Suppressor macrophage treated with lipopolysaccharide for 1 hour (primary cell): ENCODE measurements around the gene GDF11.

ENCODE experiments used
- DNase-seq, 3 donors: peaks; one replicate each; pipeline ENCODE4 v3.0.0-alpha.2; 2020 to 2022

The GDF11 gene

DNA sequence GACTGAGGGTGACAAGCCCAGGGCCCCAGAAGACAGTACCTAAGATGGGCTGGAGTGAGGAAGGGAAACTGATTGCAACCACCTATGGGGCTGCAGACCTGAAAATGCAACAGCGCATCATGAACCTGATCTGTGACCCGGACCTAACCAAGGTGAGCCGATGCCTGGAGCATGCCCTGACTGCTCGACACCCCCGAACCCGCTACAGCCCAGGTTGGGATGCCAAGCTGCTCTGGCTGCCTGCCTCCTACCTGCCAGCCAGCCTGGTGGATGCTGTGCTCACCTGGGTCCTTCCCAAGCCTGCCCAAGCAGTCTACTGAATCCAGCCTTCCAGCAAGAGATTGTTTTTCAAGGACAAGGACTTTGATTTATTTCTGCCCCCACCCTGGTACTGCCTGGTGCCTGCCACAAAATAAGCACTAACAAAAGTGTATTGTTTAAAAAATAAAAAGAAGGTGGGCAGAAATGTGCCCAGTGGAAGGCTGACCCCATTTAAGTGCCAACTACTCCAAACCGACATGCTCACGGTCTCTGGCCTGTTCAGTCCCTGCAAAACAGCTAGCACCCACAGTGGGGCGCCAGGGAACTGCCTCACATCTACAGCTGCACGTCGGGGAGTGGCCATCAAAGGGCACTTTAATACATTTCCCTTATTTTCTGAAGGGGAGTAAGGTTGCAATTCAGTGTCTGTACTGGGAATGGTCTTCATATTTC is 18.5 kb upstream of the GDF11 start:
- DNase-seq: peak; percentile 77 to 82 (median 79)

DNA sequence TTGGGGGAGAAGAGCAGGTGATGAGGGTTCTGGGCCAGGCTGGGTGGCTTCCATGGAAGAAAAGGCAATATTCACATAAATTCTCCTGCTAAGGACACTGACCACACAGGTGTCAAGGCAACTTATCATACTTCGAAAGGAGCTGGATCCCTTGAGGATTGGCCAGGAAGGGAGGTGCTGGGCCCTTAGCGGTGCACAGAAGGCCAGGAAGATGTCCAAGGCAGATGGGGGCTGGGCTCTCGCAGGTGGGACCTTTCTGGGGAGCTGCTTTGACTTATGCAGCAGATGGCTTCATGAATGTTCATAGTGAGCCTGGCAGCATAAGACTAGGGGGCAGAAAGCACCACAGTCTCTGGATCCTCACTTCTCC is 18.0 kb upstream of the GDF11 start:
- DNase-seq: no peak

DNA sequence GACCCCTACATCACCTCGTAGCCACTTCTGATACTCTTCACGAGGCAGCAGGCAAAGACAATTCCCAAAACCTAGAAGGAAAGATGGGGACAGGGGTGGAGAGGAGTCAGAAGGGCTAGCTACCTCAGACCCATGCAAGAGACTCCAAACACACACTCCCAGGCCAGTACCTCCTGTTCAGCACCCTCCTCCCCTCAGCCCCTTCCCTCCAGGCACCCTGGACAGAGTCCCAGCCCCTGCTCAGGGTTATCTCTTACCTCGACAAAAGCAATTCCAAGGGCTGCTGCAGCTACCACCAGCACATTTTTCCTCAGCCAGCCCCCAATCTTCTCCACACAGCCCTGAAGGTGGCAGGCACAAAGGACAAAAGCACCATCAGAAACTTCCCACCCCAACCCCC is 17.4 kb upstream of the GDF11 start:
- no peak for DNase-seq

DNA sequence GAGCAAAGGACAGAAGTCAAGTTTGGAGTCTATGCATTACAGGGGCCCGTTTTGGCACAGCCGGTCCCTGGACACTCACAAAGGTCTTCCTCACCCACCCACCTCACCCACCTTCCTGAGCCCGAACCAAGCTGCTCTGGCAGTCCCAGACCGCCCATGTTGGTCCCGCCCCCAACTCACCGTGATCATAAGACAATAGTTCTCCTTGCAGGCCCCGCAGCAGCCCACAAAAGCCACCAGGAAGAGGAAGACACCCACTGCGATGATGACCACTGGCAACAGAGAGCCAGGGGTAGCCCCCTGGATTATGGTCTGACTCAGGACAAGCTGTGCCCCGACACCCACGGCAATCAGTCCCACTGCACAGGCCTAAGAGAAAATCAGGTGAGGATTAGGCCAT is 16.0 kb upstream of the GDF11 start:
- DNase-seq: peak; percentile 79 to 87 (median 85)

DNA sequence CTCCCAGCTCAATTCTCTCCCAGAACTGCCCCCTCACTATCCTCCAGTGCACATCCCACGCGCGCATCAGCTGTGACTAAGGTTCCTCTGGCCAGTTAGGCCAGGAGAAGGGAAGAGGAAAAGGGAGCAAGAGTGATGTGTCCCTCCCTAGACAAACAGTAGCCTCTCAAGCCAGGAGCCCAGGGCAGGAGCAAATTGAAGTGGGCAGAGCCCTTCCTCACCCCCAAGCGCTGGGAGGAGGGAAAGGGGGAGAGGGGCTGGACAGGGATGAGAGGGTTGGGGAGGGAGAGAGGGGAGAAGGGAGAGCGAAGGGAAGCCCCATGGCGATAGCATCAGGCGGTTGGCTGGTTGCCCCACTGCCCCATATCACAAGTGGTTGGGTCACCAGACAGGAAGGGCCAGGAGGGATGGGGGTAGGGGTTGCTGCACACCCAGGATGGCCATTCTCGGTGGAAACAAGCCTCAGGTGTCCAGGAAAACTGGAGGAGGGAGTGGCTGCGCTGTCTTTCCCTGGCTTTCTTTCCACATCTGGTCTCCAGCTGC is 15.2 kb upstream of the GDF11 start:
- DNase-seq: peak; percentile 77 to 83 (median 78)

DNA sequence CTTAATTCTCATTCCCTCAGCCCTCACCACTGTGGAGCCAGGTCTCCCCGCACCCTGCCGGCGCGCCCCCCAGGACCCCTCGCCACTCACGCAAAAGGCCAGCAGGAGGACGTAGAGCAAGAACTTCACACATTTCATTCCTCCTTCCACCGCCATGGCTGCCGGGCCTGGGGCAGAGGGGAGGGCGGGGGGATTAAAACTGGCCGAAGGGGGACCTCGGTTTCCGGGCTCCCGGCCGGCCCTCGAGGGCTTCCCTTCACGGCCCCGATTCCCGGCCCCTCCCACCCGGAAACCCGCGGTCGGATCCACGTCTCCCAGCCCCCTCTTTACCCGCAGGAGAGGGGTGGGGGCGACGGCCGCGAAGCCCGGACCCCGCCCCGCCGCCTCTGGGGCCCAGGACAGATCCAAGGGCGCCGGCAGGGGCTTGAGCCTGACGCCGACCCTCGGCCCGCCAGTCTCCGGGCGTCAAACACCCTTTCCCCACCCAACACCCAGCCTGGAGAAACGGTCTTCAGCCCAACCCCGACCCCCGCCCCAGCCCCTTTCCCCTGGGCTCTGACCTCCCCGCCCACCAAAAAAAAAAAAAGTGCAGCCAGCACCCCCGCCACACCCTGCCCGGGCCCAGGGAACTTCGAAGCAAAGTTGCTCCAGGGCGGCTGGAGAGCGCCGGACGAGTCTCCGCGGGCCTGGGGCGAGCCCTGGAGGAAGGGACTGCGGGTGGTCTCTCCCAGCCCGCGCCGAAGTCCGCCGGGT is 14.6 kb upstream of the GDF11 start:
- peak; percentile 60 to 88 (median 64) for DNase-seq

DNA sequence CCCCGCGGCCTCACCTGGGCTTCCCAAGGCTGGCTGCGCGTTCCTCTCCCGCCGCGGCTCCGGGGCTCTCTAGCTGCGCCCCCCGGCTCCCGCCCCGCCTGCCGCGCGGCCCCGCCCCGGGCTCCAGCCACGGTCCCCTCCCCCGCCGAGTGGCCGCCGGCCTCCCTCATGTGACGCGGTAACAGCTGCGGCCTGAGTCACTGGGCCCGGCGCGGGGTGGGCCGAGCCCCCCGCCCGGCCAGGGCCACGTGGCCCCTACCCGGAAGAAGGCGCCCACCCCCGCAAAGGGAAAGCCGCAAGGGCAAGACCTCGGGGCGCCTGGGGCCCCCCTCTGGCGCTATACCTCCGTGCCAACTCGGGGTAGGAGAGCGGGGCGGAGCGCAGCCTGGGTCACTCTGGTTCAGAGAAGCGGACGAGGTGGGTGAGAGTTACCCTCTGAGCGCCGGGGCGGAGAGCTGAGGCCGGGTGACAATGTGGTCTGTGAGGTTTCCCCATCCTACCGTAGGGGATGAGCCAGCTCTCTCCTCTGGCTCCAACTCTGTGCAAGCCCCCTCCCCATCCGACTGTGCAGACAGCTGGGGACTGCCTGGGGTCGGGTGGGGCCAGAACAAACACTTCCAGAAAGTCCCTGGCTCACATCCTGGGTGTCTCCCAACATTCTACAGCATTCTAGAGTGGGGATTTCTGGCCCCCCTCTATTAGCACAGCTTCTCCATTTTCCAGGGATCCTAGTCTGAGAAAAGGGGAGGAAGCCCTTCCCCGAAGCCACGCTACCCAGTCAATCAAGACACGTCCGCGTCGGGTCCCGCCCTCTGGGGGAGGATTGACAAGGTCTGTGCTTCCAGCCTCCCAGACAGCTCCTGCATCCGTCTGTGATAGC is 13.7 kb upstream of the GDF11 start, which contains the start of gene CD63:
CD63 (minus strand) TSS at position 71 of the 880 bp plus-strand sequence. CDS start 668 bp downstream, outside the sequence.
- DNase-seq: peak; percentile 96 to 99 (median 97)

DNA sequence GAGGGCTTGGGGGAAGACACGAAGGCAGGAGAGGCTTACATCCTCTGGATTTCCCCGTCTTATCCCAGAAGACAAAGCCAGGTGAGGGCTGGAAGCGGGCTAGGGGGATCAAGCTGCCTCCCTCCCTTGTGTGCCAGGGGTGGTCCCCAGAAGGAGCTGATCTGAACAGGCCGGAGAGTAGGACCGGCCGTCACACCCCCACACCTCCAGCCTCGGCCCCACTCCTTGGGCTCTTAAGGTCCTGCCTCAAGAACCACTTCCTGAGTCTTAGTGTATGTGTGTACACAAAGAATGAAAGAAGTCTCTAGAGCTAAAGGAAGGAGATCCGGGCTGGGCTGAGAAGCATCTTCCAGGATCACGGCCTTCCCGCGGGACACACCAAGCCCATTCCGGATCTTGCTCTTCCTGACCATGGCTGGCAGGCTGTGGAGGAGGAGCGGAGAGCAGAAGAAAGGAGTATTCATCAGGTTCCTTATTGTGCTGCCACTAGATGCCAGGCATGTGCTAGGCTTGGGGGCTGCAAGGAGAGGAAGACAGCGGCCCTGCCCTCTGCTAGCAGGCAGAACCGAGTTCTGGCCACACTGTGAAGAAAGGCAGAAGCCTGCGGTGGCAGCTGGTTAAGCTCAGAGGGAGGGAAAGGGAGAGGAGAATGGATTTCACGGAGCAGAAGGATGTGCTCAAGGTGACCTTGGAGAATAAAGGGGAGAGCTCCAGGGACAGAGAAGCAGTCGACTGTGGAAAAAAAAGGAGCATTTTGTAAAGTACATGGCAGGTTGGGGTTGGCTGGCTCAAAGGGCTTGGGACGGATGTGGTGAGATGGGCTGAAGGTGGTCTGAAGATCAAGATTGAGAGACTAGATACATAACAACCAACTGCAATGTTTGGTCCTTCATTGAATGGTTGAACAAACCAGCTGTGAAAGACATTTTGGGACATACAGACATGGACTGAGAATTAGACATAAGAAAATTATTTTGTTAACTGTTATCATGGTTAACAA is 12.8 kb upstream of the GDF11 start:
- peak; percentile 53 to 68 (median 65) for DNase-seq

DNA sequence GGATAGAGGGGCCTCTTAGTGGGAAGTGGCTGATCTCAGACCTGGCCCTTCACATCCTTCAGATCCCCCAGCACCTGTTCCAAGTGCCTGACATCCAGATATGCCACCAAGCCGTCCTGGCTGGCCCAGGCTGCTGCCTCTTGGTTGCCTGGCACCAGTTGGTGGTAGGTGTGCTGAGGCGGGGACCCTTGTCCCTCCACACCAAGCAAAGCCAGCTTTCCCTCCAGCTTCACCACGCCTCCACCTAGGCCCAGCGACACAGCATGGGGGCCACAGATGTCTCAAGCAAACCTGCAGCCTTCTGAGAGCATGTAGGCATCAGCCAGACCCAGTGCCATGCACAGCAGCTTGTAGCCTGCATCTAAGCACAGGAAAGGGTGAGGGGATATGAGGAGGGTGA is 10.6 kb upstream of the GDF11 start:
- DNase-seq: no peak

DNA sequence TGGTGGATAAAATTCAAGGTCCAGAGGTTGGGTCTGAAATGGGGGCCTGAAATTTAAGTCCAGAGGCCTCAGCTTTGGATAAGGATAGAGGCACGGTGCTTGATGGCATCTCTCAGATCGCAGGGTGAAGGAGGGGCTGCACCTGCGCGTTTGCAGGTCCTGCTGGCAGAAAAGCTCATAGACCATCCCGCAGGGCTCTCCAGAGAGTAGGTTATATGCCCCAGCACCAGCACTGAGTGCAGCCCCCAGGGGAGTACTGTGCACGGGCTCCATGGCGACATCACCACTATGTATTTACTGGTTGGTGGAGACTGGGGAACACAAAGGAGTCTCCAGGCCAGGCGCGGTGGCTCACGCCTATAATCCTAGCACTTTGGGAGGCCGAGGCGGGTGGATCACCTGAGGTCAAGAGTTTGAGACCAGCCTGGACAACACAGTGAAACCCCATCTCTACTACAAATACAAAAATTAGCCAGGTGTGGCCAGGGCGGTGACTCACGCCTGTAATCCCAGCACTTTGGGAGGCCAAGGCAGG is 9.8 kb upstream of the GDF11 start:
- DNase-seq: no peak

DNA sequence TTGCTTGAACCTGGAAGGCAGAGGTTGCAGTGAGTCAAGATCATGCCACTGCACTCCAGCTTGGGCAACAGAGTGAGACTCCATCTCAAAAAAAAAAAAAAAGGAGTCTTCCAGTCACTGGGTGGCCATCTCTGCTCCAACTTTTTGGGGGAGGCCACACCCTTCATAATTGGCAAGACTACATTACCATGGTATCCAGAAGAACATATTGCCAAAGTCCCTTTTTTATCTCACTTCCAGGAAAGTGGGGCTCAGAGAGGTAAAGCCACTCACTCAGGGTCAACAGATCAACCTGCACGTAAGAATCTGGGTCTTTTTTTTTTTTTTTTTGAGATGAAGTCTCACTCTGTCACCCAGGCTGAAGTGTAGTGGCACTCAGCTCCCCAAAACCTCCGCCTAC is 9.1 kb upstream of the GDF11 start:
- DNase-seq: no peak

DNA sequence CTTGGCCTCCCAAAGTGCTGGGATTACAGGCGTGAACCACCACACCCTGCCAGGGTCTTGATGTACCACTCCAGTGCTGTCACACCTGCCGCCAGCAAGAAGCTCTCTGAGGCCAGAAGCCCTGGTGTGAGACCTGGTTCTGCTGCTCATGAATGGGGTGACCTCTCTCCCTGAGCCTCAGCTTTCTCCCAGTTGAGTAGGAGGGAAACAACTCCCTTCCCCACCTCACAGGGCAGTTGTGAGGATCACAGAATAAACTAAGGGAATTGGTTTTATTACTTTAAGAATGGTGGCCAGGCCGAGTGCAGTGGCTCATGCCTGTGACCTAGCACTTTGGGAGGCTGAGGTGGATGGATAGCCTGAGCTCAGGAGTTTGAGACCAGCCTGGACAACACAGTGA is 8.3 kb upstream of the GDF11 start:
- no peak for DNase-seq

DNA sequence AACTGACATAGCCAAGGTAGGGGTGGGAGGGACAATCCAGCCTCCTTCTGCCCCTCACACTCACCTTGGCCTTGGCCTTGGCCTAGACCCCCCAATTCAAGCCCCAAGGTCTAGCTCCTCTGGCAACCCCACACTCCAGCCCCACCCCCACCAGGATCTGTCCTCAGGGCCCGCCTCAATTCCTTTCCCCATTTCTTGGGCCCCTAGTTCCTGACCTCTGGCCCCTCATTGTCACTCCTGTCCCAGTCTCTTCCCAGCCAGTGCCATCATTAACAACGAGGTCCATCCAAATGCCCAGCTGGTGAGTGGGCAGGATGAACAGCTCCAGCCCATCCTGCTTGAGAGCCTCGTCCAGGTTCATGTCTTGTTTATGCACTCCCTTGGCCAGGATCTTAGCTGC is 6.8 kb upstream of the GDF11 start:
- no peak for DNase-seq

DNA sequence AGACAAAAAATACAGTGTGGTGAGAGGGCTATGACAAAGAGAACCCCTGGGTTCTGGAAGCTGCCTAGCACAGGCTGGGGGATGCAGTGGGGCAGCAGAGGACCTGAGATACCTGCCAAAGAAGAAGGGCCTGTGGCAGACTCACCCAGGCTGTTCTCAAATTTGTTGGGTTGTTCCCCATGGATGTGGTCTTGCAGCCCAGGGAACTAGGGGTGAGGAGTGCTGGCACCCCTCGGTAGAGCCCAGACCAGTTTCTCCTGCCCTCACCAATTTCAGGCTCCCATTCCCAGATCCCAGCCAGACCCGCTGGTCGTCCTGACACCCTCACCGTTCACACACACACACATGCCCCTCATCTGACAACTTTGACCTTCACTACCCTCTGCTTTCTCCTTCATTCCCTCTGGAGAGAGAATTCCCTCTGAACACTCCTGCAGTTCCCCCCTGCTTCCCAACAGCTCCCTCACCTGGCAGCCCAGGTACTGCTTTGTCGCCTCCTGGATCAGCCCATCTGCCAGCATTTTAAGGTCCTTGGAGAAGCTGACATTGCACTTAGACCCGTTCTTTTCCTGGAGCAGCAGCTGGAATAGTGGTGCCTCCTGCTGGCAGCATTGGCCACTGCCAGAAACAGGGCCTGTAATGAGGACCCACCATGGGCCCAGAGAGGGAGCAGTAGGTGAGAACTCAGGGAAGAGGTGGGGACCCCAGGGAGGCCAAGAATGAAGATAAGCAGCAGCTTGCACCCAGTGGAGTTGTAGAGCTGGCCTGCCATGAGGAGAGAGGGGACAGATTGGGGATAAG is 5.9 kb upstream of the GDF11 start:
- DNase-seq: peak; percentile 77 to 83 (median 80)

DNA sequence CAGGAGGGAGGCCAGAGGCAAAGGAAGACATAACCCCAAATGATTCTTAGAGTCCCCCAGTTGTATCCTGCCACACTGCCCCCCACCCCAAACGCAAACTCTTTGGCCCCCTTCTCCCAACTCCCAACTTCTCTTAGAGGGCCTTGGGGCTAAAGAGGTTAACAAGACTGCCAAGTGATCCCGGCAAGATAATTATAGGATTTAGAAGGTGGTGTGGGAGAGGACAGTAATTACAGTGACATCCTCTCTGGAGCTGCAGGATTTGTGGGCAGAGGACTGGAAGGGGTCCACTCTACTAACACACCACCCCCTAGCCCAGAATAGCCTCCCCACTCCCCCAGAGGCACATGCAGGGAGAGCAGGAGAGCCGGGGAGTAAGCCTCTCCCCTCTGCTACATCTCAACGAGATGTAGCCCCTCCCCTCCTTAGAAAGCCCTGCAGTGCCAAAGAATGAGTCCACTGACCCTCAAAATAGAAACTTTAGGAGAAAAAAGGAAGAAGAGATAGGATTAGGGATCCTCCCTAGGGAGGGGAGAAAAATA is 5.3 kb upstream of the GDF11 start:
- DNase-seq: no peak

DNA sequence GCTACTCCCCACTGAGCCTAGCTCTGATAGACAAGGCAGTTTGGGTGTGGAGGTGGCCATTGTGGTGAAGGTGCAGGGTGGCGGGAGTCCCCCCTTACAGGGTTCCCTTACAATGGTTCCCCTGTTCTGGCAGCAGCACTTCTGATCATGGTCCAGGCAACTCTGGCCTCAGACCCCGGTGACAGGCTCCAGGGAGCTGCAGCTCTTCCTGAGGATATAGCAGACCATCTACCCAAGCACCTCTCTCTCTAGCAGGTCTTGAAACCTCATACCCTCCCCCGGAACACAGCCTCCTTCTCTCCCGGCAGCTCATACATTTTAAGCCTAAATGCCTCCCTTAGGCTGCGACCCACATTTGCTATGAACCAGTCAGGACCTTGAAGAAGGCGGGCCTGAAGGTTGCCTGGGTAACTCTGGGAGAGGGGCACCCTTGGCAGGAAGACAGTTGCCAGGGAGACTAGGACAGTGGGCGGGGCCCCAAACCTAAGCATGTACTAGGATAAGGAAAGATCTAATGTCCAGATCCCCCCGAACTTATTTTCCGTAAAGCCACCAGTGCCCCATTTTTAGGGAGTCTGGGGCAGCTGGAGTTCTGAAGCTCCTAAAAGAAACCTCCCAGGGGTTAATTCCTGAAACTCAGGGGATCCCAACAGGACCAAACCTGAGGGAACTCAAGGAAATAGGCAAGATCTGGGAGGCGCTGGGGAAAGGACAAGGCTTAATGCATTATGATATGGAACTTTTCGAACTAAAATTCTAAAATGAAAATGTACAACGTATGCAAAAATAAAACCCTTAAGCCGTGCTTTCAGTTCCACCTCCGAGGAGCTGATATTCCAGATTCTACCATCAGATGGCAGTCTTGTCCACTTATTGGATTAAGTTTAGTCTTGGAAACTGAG is 4.5 kb upstream of the GDF11 start:
- peak; percentile 87 to 96 (median 95) for DNase-seq

DNA sequence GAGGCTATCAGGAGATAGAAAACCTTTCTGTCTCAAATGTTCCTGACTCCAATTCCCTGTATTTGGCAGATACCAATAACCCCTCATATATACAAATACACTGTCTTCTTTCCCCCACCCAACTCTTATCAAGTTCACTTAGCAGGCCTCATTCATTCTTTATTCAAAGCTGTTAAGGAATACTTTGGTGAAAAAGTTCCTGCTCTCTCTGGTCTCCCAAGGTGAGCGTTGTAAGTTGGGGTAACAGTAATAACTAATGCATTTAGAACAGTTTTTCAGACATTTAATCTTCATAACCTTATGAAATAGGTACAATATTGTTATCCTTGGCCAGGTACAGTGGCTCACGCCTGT is 3.9 kb upstream of the GDF11 start:
- no peak for DNase-seq

DNA sequence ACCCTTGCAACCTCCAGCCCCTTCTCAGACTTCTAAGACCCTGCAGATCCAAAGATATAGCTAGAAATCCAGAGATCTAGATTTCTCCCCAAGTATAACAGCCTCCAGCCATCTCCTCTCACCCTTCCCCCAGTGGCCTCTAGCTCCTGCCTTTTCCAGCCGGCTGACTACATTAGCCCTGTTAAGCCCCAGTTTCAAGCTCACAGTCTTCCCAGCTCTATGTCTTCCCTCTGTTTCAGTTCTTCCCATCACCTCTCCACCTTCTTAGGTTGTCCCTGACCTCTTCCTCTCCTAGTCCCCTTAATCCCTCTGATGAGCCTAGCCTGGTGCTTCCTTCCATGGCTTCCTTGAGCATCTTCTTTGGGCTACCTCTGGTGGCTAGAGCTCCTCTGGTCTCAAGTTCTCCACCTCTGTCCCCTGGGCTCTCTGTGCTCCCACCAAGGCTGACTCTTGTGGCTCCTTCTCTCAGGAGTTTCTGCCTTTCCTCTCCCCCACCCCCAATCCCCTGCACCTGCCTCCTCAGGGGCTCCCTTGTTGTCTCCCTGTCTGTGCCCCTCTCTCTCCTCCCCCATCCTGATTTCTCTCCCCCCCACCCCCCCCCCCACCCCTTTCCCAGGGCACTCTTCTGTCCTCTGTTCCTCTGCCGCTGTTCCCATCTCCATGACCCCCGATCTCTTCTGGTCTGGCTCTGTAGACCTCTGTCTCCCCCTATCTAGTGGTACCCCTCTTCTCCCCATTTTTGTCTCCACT is 816 bp upstream of the GDF11 start:
- no peak for DNase-seq
